OCI-LY1 (cell line): ENCODE data around the gene TRIM46.

ENCODE experiments used
- EZH2 ChIP-seq: fragments of 200-600 bp; sonication (generic), shearing (Covaris generic); IDR thresholded peaks from 2 replicates; pipeline ENCODE4 v1.8.0; 2017; ENCODE audit warnings: borderline replicate concordance, mixed run types, mild to moderate bottlenecking, antibody characterized with exemption, low read length, moderate library complexity, mixed read lengths
- TF ChIP-seq, protein P1 (sequence below): fragments of 200-600 bp; sonication (generic), shearing (Covaris generic); IDR thresholded peaks from 2 replicates; pipeline ENCODE4 v1.5.1; 2017; ENCODE audit warnings: mild to moderate bottlenecking, antibody characterized with exemption, low read length, moderate library complexity, mixed read lengths

DNA sequence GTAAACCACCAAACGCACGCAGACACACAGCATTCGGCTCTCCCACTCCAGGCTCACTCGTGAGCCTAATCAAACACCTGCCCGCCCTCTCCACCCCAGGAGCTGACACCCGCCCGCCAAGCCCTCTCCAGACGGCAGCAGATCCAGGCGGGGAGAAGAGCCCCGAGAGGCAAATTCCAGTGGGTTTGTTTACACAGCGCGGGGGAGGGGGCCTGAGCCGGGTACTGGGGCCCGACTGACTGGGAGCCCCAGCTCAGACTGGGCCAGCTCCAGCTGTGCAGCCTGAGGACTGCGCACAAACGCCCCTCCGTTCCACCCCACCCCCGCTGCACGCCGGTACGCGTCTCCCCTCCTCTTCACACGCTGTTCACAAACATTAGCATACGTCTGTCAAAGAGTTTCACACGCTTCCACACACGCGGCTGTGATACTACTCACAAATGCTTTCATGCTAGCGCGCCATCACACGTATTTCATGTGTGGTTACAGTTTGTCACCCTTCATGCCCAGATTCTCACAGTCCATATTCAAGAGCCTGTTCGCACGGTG lies 47.0 kb upstream of the TRIM46 start:
- TF ChIP-seq, protein P1, sequence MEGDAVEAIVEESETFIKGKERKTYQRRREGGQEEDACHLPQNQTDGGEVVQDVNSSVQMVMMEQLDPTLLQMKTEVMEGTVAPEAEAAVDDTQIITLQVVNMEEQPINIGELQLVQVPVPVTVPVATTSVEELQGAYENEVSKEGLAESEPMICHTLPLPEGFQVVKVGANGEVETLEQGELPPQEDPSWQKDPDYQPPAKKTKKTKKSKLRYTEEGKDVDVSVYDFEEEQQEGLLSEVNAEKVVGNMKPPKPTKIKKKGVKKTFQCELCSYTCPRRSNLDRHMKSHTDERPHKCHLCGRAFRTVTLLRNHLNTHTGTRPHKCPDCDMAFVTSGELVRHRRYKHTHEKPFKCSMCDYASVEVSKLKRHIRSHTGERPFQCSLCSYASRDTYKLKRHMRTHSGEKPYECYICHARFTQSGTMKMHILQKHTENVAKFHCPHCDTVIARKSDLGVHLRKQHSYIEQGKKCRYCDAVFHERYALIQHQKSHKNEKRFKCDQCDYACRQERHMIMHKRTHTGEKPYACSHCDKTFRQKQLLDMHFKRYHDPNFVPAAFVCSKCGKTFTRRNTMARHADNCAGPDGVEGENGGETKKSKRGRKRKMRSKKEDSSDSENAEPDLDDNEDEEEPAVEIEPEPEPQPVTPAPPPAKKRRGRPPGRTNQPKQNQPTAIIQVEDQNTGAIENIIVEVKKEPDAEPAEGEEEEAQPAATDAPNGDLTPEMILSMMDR, result no peak
- TF ChIP-seq EZH2, result no peak
